Measurements from ENCODE around the gene STPG2. TPM values are rescaled to one million over a fixed set of nuclear protein-coding genes. Genes with fewer than 3 reads are reported as not detected.
"Not testable (repeated sequence)": the region's sequence is repeated elsewhere in the genome, so short reads cannot be mapped to it uniquely, and the experiment has no call there.

STPG2 gene
- total RNA-seq, 6 donors from 2014 or later, result 0.30 to 5.2 (median 0.49) TPM; not detected in 1

DNA sequence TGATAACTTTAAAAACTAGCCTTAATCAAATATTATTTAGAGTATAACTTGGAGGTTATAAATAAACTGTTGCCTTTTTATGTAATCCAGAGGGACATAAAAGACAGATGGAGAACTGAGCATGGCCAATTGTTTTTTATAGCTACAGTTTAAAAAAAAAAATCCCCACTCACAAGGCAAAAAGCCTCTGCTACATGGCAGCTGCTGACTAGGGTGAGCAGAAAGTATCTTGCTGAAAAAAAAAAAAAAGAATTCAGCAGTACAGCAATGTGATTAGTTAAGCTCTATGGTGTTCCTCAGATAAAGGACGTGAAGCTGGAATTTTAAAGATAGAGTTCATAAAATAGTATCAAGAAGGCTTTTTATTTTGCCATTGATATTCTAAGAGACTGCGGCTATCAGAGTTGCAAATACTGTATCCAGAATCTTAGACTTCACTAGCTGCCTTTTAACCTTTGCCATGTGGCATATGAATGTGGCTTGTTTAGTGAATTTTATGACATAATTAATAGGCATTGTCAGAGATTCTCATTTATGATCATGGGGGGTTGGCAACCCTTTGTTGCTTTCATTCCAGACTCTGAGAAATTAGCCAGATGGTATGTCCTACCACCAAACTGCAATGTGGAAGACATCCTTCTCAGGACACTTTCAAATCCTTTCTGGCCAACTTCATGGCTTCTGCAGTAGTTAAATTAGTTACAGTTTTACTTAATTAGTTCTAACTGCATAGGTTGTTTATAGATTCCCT, 498.0 kb downstream of the STPG2 start:
- Histone ChIP-seq H3K36me3 (no peaks in the 10 kb centered on the region), H3K27ac (no peak overlapping the region), H3K4me1 (no peaks in the 10 kb centered on the region), H3K27me3 (no peaks in the 10 kb centered on the region), H3K4me3 (no peak overlapping the region), H3K9me3 (no peaks in the 10 kb centered on the region)
- ATAC-seq (ENCODE audit: low FRiP score in 2 of 2) (no peak), DNase-seq (no peak)
- TF ChIP-seq, protein P1, sequence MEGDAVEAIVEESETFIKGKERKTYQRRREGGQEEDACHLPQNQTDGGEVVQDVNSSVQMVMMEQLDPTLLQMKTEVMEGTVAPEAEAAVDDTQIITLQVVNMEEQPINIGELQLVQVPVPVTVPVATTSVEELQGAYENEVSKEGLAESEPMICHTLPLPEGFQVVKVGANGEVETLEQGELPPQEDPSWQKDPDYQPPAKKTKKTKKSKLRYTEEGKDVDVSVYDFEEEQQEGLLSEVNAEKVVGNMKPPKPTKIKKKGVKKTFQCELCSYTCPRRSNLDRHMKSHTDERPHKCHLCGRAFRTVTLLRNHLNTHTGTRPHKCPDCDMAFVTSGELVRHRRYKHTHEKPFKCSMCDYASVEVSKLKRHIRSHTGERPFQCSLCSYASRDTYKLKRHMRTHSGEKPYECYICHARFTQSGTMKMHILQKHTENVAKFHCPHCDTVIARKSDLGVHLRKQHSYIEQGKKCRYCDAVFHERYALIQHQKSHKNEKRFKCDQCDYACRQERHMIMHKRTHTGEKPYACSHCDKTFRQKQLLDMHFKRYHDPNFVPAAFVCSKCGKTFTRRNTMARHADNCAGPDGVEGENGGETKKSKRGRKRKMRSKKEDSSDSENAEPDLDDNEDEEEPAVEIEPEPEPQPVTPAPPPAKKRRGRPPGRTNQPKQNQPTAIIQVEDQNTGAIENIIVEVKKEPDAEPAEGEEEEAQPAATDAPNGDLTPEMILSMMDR (IDR thresholded peaks at IDR 0.05), result no peak
- TF ChIP-seq POLR2A (IDR thresholded peaks at IDR 0.05), result no peak
- 64 to 70% methylated on average over 2 of the region's 2 CpGs for WGBS, 2 donors

GRCh38 chr4:97643179-97643578, 500.1 kb downstream of the STPG2 start:
- no peaks in the 10 kb centered on the region for H3K27me3 ChIP-seq
- ATAC-seq (ENCODE audit: low FRiP score in 2 of 2) (no peak), DNase-seq (no peak)
- H3K4me1 ChIP-seq, result no peaks in the 10 kb centered on the region
- H3K36me3 ChIP-seq, result no peaks in the 10 kb centered on the region
- no peaks in the 10 kb centered on the region for H3K9me3 ChIP-seq
- H3K27ac ChIP-seq, result no peak overlapping the region
- TF ChIP-seq EP300 (IDR thresholded peaks at IDR 0.05), result no peak
- TF ChIP-seq POLR2A (IDR thresholded peaks at IDR 0.05), result no peak
- no peak for TF ChIP-seq POLR2AphosphoS5 (IDR thresholded peaks at IDR 0.05)
- TF ChIP-seq, protein P1 (IDR thresholded peaks at IDR 0.05), result no peak
- H3K4me3 ChIP-seq, result no peak overlapping the region

DNA sequence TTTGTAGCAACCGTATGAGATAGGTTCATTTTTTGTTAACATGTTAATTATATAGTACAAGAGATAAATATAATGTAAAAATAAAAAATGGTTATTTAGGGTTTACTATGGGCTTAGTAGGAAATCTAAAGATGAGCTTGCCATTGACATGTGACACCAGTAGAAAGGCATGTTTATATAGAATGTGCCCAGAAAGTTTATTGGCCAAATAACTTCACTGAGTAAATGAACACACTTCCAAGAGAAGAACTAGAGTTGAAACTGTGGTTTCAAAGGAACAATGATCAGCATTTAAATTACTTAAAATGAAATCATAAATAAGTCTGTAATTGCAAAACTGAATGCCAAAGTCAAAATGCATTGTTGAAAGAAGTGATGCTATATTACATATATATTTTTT, 503.3 kb downstream of the STPG2 start:
- no peak overlapping the region for H3K27ac ChIP-seq
- 89 to 97% methylated on average over 1 of the region's 1 CpG for WGBS, 2 donors
- no peaks in the 10 kb centered on the region for H3K27me3 ChIP-seq
- H3K36me3 ChIP-seq, result no peaks in the 10 kb centered on the region
- no peaks in the 10 kb centered on the region for H3K4me1 ChIP-seq
- H3K4me3 ChIP-seq, result no peak overlapping the region
- TF ChIP-seq POLR2A (IDR thresholded peaks at IDR 0.05) (no peak), POLR2AphosphoS5 (IDR thresholded peaks at IDR 0.05) (no peak)
- TF ChIP-seq, protein P1 (IDR thresholded peaks at IDR 0.05), result no peak
- no peak for ATAC-seq (ENCODE audit: low FRiP score in 2 of 2)
- DNase-seq, result no peak
- H3K9me3 ChIP-seq, result no peaks in the 10 kb centered on the region

GRCh38 chr4:97633831-97634230, 509.4 kb downstream of the STPG2 start:
- not testable (repeated sequence) for ATAC-seq (ENCODE audit: low FRiP score in 2 of 2); H3K4me1 ChIP-seq; H3K4me3 ChIP-seq; DNase-seq; H3K36me3 ChIP-seq; H3K27ac ChIP-seq; H3K27me3 ChIP-seq; H3K9me3 ChIP-seq
- WGBS, 2 donors, result 54 to 80% methylated on average over 1 to 8 of the region's 8 CpGs

DNA sequence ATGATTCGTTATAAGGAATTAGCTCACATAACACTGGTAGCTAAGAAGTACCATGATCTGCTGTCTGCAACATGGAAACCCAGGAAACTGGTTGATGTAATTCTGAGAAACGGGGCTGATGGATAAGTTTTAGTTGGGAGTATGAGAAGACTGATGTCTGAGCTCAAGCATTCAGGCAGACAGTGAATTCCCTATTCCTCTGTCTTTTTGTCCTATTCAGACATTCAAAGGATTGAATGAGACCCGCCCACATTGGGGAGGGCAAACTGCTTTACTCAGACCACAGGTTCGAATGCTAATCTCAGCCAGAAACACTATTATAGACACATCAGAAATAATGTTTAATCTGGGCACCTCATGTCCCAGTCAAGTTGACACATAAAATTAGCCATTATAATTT, 515.5 kb downstream of the STPG2 start:
- Histone ChIP-seq H3K27me3 (no peaks in the 10 kb centered on the region), H3K4me1 (no peaks in the 10 kb centered on the region), H3K4me3 (no peak overlapping the region), H3K9me3 (peaks cover 0 to 7% (median 0%) of the 10 kb centered on the region in 4 donors), H3K27ac (no peak overlapping the region), H3K36me3 (no peaks in the 10 kb centered on the region)
- 69 to 86% methylated on average over 4 of the region's 4 CpGs for WGBS, 2 donors
- TF ChIP-seq, protein P1 (IDR thresholded peaks at IDR 0.05), result no peak
- DNase-seq (no peak), ATAC-seq (ENCODE audit: low FRiP score in 2 of 2) (no peak)
